GM18520 (cell line): ENCODE results near the gene HNRNPM.

Experiments
- ATAC-seq: cut with Tn5 transposase; IDR thresholded peaks from one replicate; pipeline ENCODE4 v1.9.1; 2021; ENCODE audit not compliant: unreplicated experiment

The HNRNPM gene

GRCh38 chr19:8459520-8460270, 14.9 kb downstream of the HNRNPM start:
- ATAC-seq: no peak

GRCh38 chr19:8460516-8461298, 15.9 kb downstream of the HNRNPM start:
- ATAC-seq: no peak

- ATAC-seq: no peak
These were observed 16.6 kb downstream of the HNRNPM start for GRCh38 chr19:8461376-8461775.

GRCh38 chr19:8461891-8462290, 17.1 kb downstream of the HNRNPM start:
- ATAC-seq: no peak

GRCh38 chr19:8462571-8462970, 17.8 kb downstream of the HNRNPM start:
- no peak for ATAC-seq

- no peak for ATAC-seq
These were observed 18.6 kb downstream of the HNRNPM start for GRCh38 chr19:8463365-8463764.

GRCh38 chr19:8466018-8466417, 21.2 kb downstream of the HNRNPM start:
- ATAC-seq: no peak

- ATAC-seq: no peak
These were observed 23.3 kb downstream of the HNRNPM start for GRCh38 chr19:8468124-8468523.

GRCh38 chr19:8468761-8469373, 24.1 kb downstream of the HNRNPM start:
- ATAC-seq: no peak

GRCh38 chr19:8469613-8470368, 25.0 kb downstream of the HNRNPM start:
- no peak for ATAC-seq

- ATAC-seq: no peak
These were observed 29.1 kb downstream of the HNRNPM start for GRCh38 chr19:8473648-8474476.

- ATAC-seq: no peak
These were observed 30.2 kb downstream of the HNRNPM start for GRCh38 chr19:8475005-8475404.

GRCh38 chr19:8476524-8476923, 31.7 kb downstream of the HNRNPM start:
- no peak for ATAC-seq

GRCh38 chr19:8477889-8478288, 33.1 kb downstream of the HNRNPM start:
- ATAC-seq: no peak

- ATAC-seq: no peak
These were observed 33.8 kb downstream of the HNRNPM start for GRCh38 chr19:8478598-8478997.

- ATAC-seq: no peak
These were observed 36.4 kb downstream of the HNRNPM start for GRCh38 chr19:8481201-8481600.

GRCh38 chr19:8481616-8482015, 36.8 kb downstream of the HNRNPM start:
- no peak for ATAC-seq

- ATAC-seq: no peak
These were observed 37.9 kb downstream of the HNRNPM start for GRCh38 chr19:8482696-8483095.

- no peak for ATAC-seq
These were observed 38.4 kb downstream of the HNRNPM start for GRCh38 chr19:8483165-8483564.

GRCh38 chr19:8484331-8484894, 39.6 kb downstream of the HNRNPM start:
- ATAC-seq: no peak
